IMR-90 (cell line): ENCODE data around the gene RUNX1. TPM values are rescaled to one million over a fixed set of nuclear protein-coding genes. Genes with fewer than 3 reads are reported as not detected.
A peak's percentile ranks its signal among the peaks of the same experiment; 100 is the strongest.

Experiments used
- ATAC-seq: fragments of 200-7000 bp; cut with Tn5 transposase; 2 replicates; pipeline ENCODE4 v1.9.1; 2020; ENCODE audit warnings: low read depth, mild to moderate bottlenecking, moderate library complexity
- BruUV-seq: library from RNA; stranded (reverse); fragments of 400-500 nt; replicated peaks from 2 replicates; lab custom pipeline; 2021; lab: Mats Ljungman, UMichigan
- CTCF ChIA-PET: fragments of 300-600 bp; formaldehyde crosslinking; extraction: SDS; loops from one replicate; lab custom pipeline; 2021; ENCODE audit warnings: antibody characterized with exemption; lab: Yijun Ruan, JAX
- POLR2A ChIA-PET: fragments of 300-600 bp; sonication (Branson Sonifier 250); formaldehyde crosslinking; loops from one replicate; lab custom pipeline; 2022; ENCODE audit warnings: antibody characterized with exemption; ENCODE audit not compliant: unreplicated experiment; lab: Charles Lee
- DNase-seq: peaks from one replicate; pipeline ENCODE4 v3.0.0; 2013
- H2AFZ ChIP-seq: replicated peaks from 2 replicates; pipeline ENCODE3; 2013; ENCODE audit warnings: low read length, mild to moderate bottlenecking; ENCODE audit not compliant: poor library complexity
- H2AK5ac ChIP-seq: 2 replicates; pipeline ENCODE4 v1.6.1; 2013; ENCODE audit warnings: low read depth, low read length, inconsistent platforms
- H2AK9ac ChIP-seq: replicated peaks from 2 replicates; pipeline ENCODE3; 2013; ENCODE audit warnings: mild to moderate bottlenecking, low read depth, low read length, moderate library complexity; ENCODE audit not compliant: poor library complexity
- H2BK120ac ChIP-seq: 2 replicates; pipeline ENCODE4 v1.6.1; 2013; ENCODE audit warnings: low read depth, low read length, inconsistent platforms
- H2BK15ac ChIP-seq: 3 replicates; pipeline ENCODE4 v1.6.1; 2013; ENCODE audit warnings: low read depth, low read length, inconsistent platforms
- H2BK20ac ChIP-seq: 2 replicates; pipeline ENCODE4 v1.6.1; 2013; ENCODE audit warnings: low read depth, mild to moderate bottlenecking, inconsistent platforms, low read length, moderate library complexity
- H2BK5ac ChIP-seq: 2 replicates; pipeline ENCODE4 v1.6.1; 2013; ENCODE audit warnings: mild to moderate bottlenecking, low read depth, low read length, inconsistent platforms; ENCODE audit not compliant: poor library complexity, severe bottlenecking
- H3K14ac ChIP-seq: replicated peaks from 2 replicates; pipeline ENCODE4 v1.6.1; 2013; ENCODE audit warnings: low read depth, low read length, inconsistent platforms
- H3K18ac ChIP-seq: 2 replicates; pipeline ENCODE4 v1.6.1; 2013; ENCODE audit warnings: low read depth, low read length, control low read depth
- H3K23ac ChIP-seq: 2 replicates; pipeline ENCODE4 v1.6.1; 2013; ENCODE audit warnings: low read depth, low read length, inconsistent platforms
- H3K27ac ChIP-seq: 2 replicates; pipeline ENCODE4 v1.5.1; 2013; ENCODE audit warnings: mild to moderate bottlenecking, control low read depth, low read length; ENCODE audit not compliant: insufficient read depth
- H3K27me3 ChIP-seq: 2 replicates; pipeline ENCODE4 v1.6.1; 2013; ENCODE audit warnings: low read length; ENCODE audit not compliant: control insufficient read depth, insufficient read depth
- H3K36me3 ChIP-seq: 2 replicates; pipeline ENCODE4 v1.6.1; 2013; ENCODE audit warnings: low read length, mixed read lengths; ENCODE audit not compliant: control insufficient read depth, insufficient read depth
- H3K4ac ChIP-seq: 2 replicates; pipeline ENCODE4 v1.6.1; 2013; ENCODE audit warnings: low read depth, low read length, inconsistent platforms
- H3K4me1 ChIP-seq: 2 replicates; pipeline ENCODE4 v1.6.1; 2013; ENCODE audit warnings: low read length, mixed read lengths; ENCODE audit not compliant: control insufficient read depth, insufficient read depth
- H3K4me2 ChIP-seq: 2 replicates; pipeline ENCODE4 v1.6.1; 2013; ENCODE audit warnings: low read depth, mild to moderate bottlenecking, control low read depth, low read length, moderate library complexity
- H3K4me3 ChIP-seq: 2 replicates; pipeline ENCODE4 v1.5.1; 2013; ENCODE audit warnings: low read depth, mild to moderate bottlenecking, control low read depth, low read length, moderate library complexity; ENCODE audit not compliant: insufficient read depth
- H3K56ac ChIP-seq: 2 replicates; pipeline ENCODE4 v1.6.1; 2013; ENCODE audit warnings: low read length, inconsistent platforms; ENCODE audit not compliant: insufficient read depth; ENCODE audit errors: extremely low read depth
- H3K79me1 ChIP-seq, 2 experiments: 2 replicates each; pipeline ENCODE4 v1.6.1; 2013; ENCODE audit warnings: low read length in 2 of 2, inconsistent platforms in 1 of 2, low read depth in 1 of 2
- H3K9ac ChIP-seq: 2 replicates; pipeline ENCODE4 v1.6.1; 2013; ENCODE audit warnings: low read depth, low read length, control low read depth
- H3K9me1 ChIP-seq: 2 replicates; pipeline ENCODE4 v1.6.1; 2013; ENCODE audit warnings: low read length, inconsistent platforms; ENCODE audit not compliant: insufficient read depth
- H3K9me3 ChIP-seq: 2 replicates; pipeline ENCODE4 v1.6.1; 2013; ENCODE audit warnings: low read length; ENCODE audit not compliant: control insufficient read depth, insufficient read depth
- H4K20me1 ChIP-seq: 2 replicates; pipeline ENCODE4 v1.6.1; 2013; ENCODE audit warnings: low read length, inconsistent platforms; ENCODE audit not compliant: insufficient read depth
- H4K5ac ChIP-seq: 2 replicates; pipeline ENCODE4 v1.6.1; 2013; ENCODE audit warnings: mild to moderate bottlenecking, low read depth, low read length, control low read depth
- H4K8ac ChIP-seq, 2 experiments: 2 replicates each; pipeline ENCODE4 v1.6.1; 2013; ENCODE audit warnings: low read depth in 2 of 2, low read length in 2 of 2, control low read depth in 1 of 2, inconsistent platforms in 1 of 2
- H4K91ac ChIP-seq: 2 replicates; pipeline ENCODE4 v1.6.1; 2013; ENCODE audit warnings: low read depth, low read length, inconsistent platforms; ENCODE audit not compliant: insufficient read depth
- BHLHE40 ChIP-seq: fragments of 150-350 bp; IDR thresholded peaks from 2 replicates; pipeline ENCODE4 v1.6.1; 2016; ENCODE audit warnings: mild to moderate bottlenecking, low read depth, low read length
- CEBPB ChIP-seq: IDR thresholded peaks from 2 replicates; pipeline ENCODE4 v1.6.1; 2012; ENCODE audit warnings: low read depth, low read length, improper control_type of control experiment
- CHD1 ChIP-seq: IDR thresholded peaks from 2 replicates; pipeline ENCODE4 v1.6.1; 2012; ENCODE audit warnings: low read depth, low read length, improper control_type of control experiment
- CTCF ChIP-seq: conservative IDR thresholded peaks from 2 replicates; pipeline ENCODE4 v1.5.1; 2012; ENCODE audit warnings: mild to moderate bottlenecking, low read depth, low read length, improper control_type of control experiment
- ELK1 ChIP-seq: fragments of 150-350 bp; IDR thresholded peaks from 2 replicates; pipeline ENCODE4 v1.6.1; 2016; ENCODE audit warnings: low read depth, mild to moderate bottlenecking, low read length, moderate library complexity, borderline replicate concordance
- FOS ChIP-seq: fragments of 150-350 bp; IDR thresholded peaks from 2 replicates; pipeline ENCODE4 v1.6.1; 2016; ENCODE audit warnings: low read depth, low read length
- MAFK ChIP-seq: IDR thresholded peaks from 2 replicates; pipeline ENCODE4 v1.6.1; 2012; ENCODE audit warnings: low read depth, low read length, improper control_type of control experiment
- MAZ ChIP-seq: IDR thresholded peaks from 2 replicates; pipeline ENCODE4 v1.6.1; 2012; ENCODE audit warnings: low read depth, mild to moderate bottlenecking, low read length, improper control_type of control experiment, moderate library complexity, borderline replicate concordance
- MXI1 ChIP-seq: IDR thresholded peaks from 2 replicates; pipeline ENCODE4 v1.6.1; 2012; ENCODE audit warnings: low read depth, mild to moderate bottlenecking, low read length, moderate library complexity, borderline replicate concordance
- NFE2L2 ChIP-seq: fragments of 150-350 bp; IDR thresholded peaks from 2 replicates; pipeline ENCODE4 v1.6.1; 2016; ENCODE audit warnings: low read depth, mild to moderate bottlenecking, low read length
- POLR2A ChIP-seq: IDR thresholded peaks from 2 replicates; pipeline ENCODE4 v1.6.1; 2012; ENCODE audit warnings: mild to moderate bottlenecking, low read depth, low read length
- RAD21 ChIP-seq: IDR thresholded peaks from 2 replicates; pipeline ENCODE4 v1.6.1; 2012; ENCODE audit warnings: low read length, improper control_type of control experiment
- RCOR1 ChIP-seq: IDR thresholded peaks from 2 replicates; pipeline ENCODE4 v1.6.1; 2012; ENCODE audit warnings: mild to moderate bottlenecking, low read length, improper control_type of control experiment; ENCODE audit not compliant: insufficient replicate concordance
- RFX5 ChIP-seq: IDR thresholded peaks from 2 replicates; pipeline ENCODE4 v1.8.0; 2012; ENCODE audit warnings: low read depth, mild to moderate bottlenecking, low read length, moderate library complexity
- SMC3 ChIP-seq: fragments of 150-350 bp; IDR thresholded peaks from 2 replicates; pipeline ENCODE4 v1.6.1; 2016; ENCODE audit warnings: low read depth, mild to moderate bottlenecking, antibody characterized with exemption, low read length, moderate library complexity
- USF2 ChIP-seq: fragments of 150-350 bp; IDR thresholded peaks from 2 replicates; pipeline ENCODE4 v1.6.1; 2017; ENCODE audit warnings: mild to moderate bottlenecking, antibody characterized with exemption, low read length, low read depth
- WGBS, 2 experiments: methylation state at CpG; one replicate each; pipeline versions ENCODE4 v1.1.5 to v1.1.7; 2013; ENCODE audit warnings: missing lambda C conversion rate in 2 of 2; ENCODE audit not compliant: insufficient read length in 1 of 2; ENCODE audit errors: extremely low coverage in 2 of 2; 5-methylcytosine and 5-hydroxymethylcytosine counted together
- dilution Hi-C: fragments of 300-500 bp; cut with HindIII; formaldehyde crosslinking; loops from one replicate; pipeline ENCODE4 v1.14.3; 2018; ENCODE audit warnings: low sequenced_read_pairs; ENCODE audit not compliant: unreplicated experiment
- in situ Hi-C: fragments of 300-500 bp; cut with MboI; formaldehyde crosslinking; loops from 3 replicates; pipeline ENCODE4 v1.14.3; 2019; ENCODE audit warnings: low sequenced_read_pairs, inconsistent platforms, mixed read lengths
- intact Hi-C: fragments of 100-400 bp; cut with micrococcal nuclease; formaldehyde crosslinking; loops from 2 replicates; pipeline ENCODE4 v1.10.0; 2022
- polyA plus RNA-seq, 3 experiments: library from polyadenylated mRNA; depleted of rRNA; stranded (reverse); fragments of >200 nt; gene quantifications; 2 replicates each; pipeline ENCODE4 v1.2.3, GENCODE V29; 2012; ENCODE audit warnings: low replicate concordance in 1 of 3
- total RNA-seq: library from RNA; depleted of rRNA; stranded (reverse); fragments of >200 nt; gene quantifications from 2 replicates; pipeline ENCODE4 v1.2.3, GENCODE V29; 2012

Gene RUNX1
- total and polyA plus RNA-seq, 2 of the 4 experiments (the other 2 are of a cell fraction) = 34.5 to 56.5 TPM

- no peak overlapping the region for H3K9ac ChIP-seq
- H3K79me1 ChIP-seq = no peaks in the 10 kb centered on the region
- no peak overlapping the region for H2AFZ ChIP-seq
- H4K91ac ChIP-seq = peak overlapping the region; percentile 10; the same call in 1 of the 2 replicates
- H3K9me3 ChIP-seq = peaks cover 9% of the 10 kb centered on the region
- H4K5ac ChIP-seq = peak overlapping the region; percentile 73; the same call in 1 of the 2 replicates
- H4K20me1 ChIP-seq = no peaks in the 10 kb centered on the region
- no peak for DNase-seq
- ChIA-PET POLR2A (no interaction called here), CTCF (interaction anchor here (0.6 to 1.2 kb wide), 2 partner anchors 392 to 534 kb away, joined by 3 to 4 read pairs; no protein-coding TSS in a partner anchor)
- in situ Hi-C loops = no loop called here
- no peak overlapping the region for H3K4me2 ChIP-seq
- no TSS peak for BruUV-seq
- peaks cover 8% of the 10 kb centered on the region for H3K4me1 ChIP-seq
- no peaks in the 10 kb centered on the region for H3K36me3 ChIP-seq
- TF ChIP-seq RFX5 = no peak
- no peak for TF ChIP-seq ELK1
- TF ChIP-seq MXI1 = no peak
- no peak for TF ChIP-seq MAZ
- no peak for TF ChIP-seq SMC3
- TF ChIP-seq RAD21 = no peak
- TF ChIP-seq BHLHE40 = no peak
- TF ChIP-seq FOS = no peak
- TF ChIP-seq NFE2L2 = no peak
- TF ChIP-seq CEBPB = no peak
- TF ChIP-seq CTCF = no peak
- TF ChIP-seq MAFK = no peak
- no peak for TF ChIP-seq RCOR1
- TF ChIP-seq POLR2A = no peak
- no peak for TF ChIP-seq USF2
- no peak for TF ChIP-seq CHD1
- peak overlapping the region; percentile 71; the same call in 1 of the 2 replicates for H3K18ac ChIP-seq
- H4K8ac ChIP-seq = no peak overlapping the region; a peak in 1 of 4 replicates
- no peak for ATAC-seq
- H3K9me1 ChIP-seq = 0 out of 2 replicates have a peak, but pooled peaks cover 4% of the 10 kb centered on the region
- no peak overlapping the region for H3K56ac ChIP-seq
- no CpG with 5 or more reads among the region's 2 CpGs for WGBS, 2 experiments
- H2BK5ac ChIP-seq = no peak overlapping the region
- no peaks in the 10 kb centered on the region for H3K27me3 ChIP-seq
- no peak overlapping the region for H3K4me3 ChIP-seq
- intact Hi-C loops = no loop called here
- H2BK15ac ChIP-seq = peak overlapping the region; percentile 53; the same call in 1 of the 3 replicates
- H3K14ac ChIP-seq = peak overlapping the region; percentile 65
- H2AK9ac ChIP-seq = no peak overlapping the region
- H2AK5ac ChIP-seq = peak overlapping the region; percentile 88
- H2BK120ac ChIP-seq = peak overlapping the region; percentile 69
- dilution Hi-C loops = no loop called here
- no peak overlapping the region for H3K27ac ChIP-seq
- peak overlapping the region; percentile 90; the same call in 1 of the 2 replicates for H2BK20ac ChIP-seq
- H3K23ac ChIP-seq = peak overlapping the region; percentile 72; the same call in 1 of the 2 replicates
- peak overlapping the region; percentile 57 for H3K4ac ChIP-seq
Observed at GRCh38 chr21:35081861-35082260, 32.8 kb upstream of the RUNX1 start.
